Tongue (tissue), 2 donors: ENCODE results near the gene XAF1. TPM values are rescaled to one million over a fixed set of nuclear protein-coding genes. Genes with fewer than 3 reads are reported as not detected.
"Not testable (repeated sequence)": the region's sequence is repeated elsewhere in the genome, so short reads cannot be mapped to it uniquely, and the experiment has no call there.

Source experiments
- DNase-seq: peaks from one replicate; pipeline ENCODE4 v3.0.0-alpha.2; 2015
- total RNA-seq: library from RNA; depleted of rRNA; stranded (reverse); fragments of >200 nt; gene quantifications from one replicate; pipeline ENCODE4 v1.2.3, GENCODE V29; 2014

The XAF1 gene
- 19.7 TPM for total RNA-seq

- peak; percentile 57 for DNase-seq
Measured at GRCh38 chr17:6755731-6756184, at the start of gene XAF1. Gene XAF1, plus strand, starts transcription at chr17:6756046. Its CDS starts 33 bp downstream, at chr17:6756079.

- DNase-seq: no peak
Measured at GRCh38 chr17:6706499-6706898, 49.3 kb upstream of the XAF1 start.

DNA sequence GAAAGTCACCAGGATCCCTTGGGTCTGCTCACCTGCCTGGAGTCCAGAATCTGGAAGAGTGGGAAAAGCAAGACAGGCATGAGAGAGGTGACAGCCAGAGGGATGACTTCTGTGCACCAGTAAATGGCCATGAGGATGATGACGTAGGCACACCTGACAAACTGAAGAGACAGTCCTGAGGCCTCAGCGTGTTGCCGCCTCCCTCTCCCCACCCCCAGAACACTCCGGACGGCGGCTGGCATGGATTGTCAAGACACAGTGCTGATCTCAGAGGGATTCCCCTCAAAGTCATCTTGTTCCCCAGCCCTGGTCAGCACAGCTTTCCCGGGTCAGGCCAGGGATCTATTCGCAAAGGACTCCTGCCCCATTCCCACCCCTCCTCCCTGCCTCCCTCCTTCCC, 48.9 kb upstream of the XAF1 start:
- no peak for DNase-seq

DNA sequence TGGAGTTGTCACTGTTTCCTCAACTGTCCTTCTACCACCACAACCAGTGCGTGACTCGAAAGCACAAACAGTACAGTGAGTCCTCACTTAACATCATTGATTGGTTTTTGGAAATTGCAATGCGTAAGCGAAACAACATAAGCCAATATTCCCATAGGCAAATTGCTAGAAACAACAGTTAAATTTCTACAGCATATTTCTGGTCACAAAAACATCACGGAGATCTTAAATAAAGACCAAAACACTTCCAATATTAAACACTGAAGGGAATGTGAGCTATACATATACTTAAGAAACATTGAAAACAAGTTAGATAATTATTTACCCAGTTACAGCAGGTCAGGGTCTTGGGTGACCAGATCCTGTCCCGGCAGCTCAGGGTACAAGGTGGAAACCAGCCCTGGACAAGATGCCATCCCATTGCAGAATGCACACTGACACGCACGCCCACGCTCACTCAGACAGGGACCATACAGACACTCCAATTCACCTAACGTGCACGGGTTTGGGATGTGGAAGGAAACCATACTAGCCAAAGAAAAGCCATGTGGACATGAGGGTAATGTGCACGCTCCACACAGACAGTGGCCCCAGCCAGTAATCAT, 47.4 kb upstream of the XAF1 start:
- DNase-seq: no peak

GRCh38 chr17:6710317-6710716, 45.5 kb upstream of the XAF1 start:
- DNase-seq: no peak

DNA sequence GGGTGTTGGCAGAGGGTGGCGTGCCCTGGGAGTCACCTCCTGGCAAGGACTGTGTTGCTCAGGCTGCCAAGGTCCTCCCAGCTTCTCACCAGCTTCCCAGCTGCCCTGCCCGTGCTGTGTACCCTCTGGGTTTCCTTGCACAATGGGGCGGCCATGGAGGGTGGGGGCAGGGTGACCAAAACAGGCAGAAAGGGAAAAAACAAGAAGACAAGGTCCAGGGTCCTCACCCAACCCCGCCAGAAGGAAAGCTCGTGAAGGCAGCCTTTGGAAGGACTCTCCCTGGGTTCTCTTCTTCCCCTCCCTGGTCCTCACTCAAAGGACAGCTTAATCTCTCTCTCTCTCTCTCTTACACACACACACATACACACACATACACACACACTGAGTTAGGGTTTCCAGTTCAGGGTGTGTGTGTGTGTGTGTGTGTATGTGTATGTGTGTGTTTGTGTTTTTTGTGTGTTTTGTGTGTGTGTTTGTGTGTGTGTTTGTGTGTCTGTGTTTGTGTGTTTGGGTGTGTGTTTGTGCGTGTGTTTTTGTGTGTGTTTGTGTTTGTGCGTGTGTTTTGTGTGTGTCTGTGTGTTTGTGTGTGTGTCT, 44.7 kb upstream of the XAF1 start:
- DNase-seq: no peak

GRCh38 chr17:6711681-6712057, 44.2 kb upstream of the XAF1 start:
- DNase-seq: no peak

- DNase-seq: peak; percentile 25
Measured at GRCh38 chr17:6712058-6712853, 43.6 kb upstream of the XAF1 start.

DNA sequence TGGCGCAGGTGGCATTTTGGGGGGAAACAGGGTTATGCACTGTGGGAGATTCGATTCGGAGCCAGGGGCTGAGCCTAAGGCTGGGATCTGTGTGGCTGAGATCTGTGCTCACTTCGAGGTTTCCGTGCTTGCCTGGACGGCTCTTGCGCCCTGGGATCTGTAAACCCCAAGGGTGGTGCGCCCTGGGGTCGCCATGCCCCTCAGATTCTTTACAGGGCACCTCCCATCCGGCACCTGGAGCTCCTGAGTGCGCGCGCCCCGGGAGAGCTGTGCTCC, 43.1 kb upstream of the XAF1 start:
- DNase-seq: no peak

DNA sequence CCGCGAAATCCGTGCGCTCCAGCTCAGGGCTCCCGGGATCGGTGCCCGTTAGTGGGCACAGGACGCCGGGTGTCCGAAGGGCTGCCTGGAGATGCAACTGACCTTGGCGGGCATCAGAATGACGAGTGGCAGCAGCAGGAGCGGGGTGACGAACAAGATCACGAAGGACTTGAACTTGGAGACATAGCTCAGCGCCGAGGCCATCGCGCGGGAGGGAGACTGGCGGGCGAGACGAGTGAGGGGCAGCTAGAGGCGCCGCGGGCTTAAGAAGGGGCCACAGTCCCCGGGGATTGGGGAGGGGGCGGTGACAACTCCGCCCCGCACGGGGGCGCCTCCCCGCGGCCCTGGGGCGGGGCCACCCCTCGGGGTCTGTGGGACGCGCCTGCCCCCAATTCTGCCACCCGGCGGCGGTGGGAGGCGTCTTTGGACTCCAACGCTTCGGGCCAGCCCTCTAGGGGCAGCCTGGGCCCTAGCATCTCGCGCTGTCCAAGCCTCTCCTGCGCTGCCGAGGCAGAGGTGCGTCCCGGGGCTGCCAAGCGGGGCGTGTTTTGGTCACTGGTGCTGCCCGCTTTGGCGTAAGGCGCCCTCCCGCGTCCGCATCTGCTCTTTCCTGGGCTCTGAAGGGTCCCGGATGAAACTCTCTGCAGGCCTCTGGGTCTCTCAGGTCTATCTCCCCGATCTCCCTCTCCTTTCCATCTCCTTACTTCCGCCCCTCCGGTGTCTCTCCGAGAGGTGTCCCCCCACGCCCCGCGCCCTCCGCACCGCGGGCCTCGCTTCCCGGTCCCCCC, 42.5 kb upstream of the XAF1 start, which contains the start of gene SLC13A5:
Gene SLC13A5 (minus strand): TSS at position 240 of the 788 bp plus-strand sequence. CDS start 36 bp downstream, at position 204.
- DNase-seq: peak; percentile 20

- DNase-seq: no peak
Measured at GRCh38 chr17:6713918-6714271, 42.0 kb upstream of the XAF1 start.

GRCh38 chr17:6714315-6714874, 41.5 kb upstream of the XAF1 start:
- DNase-seq: no peak

GRCh38 chr17:6716736-6717135, 39.1 kb upstream of the XAF1 start:
- DNase-seq: no peak

GRCh38 chr17:6721744-6722143, 34.1 kb upstream of the XAF1 start:
- no peak for DNase-seq

- no peak for DNase-seq
Measured at GRCh38 chr17:6724009-6724408, 31.8 kb upstream of the XAF1 start.

GRCh38 chr17:6729531-6729930, 26.3 kb upstream of the XAF1 start:
- DNase-seq: no peak

DNA sequence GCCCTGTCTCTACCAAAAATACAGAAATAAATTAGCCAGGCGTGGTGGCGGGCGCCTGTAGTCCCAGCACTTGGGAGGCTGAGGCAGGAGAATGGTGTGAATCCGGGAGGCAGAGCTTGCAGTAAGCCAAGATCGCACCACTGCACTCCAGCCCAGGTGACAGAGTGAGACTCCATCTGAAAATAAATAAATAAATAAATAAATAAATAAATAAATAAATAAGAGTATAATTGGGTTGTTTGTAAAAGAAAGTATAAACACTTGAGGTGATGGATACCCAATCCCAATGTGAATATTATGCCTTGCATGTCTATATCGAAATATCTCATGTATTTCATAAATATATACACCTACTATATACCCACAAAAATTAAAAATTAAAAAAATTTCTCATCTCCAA, 9.2 kb upstream of the XAF1 start:
- not testable (repeated sequence) for DNase-seq

DNA sequence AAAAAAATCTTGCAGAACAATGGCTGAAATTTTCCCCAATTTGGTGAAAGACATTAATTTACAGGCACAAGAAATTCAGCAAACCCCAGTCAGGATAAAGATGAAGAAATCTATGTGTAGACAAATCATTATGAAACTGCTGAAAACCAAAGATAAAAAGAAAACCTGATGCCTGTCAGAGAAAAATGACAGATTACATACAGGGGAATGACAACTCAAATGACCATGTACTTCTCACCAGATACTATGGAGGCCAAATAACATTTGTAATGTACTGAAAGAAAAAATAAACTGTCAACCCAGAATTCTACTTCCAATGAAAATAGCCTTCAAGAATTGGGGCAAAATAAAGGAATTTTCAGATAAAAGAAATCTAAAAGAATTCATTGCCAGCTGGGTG, 7.2 kb upstream of the XAF1 start:
- no peak for DNase-seq

DNA sequence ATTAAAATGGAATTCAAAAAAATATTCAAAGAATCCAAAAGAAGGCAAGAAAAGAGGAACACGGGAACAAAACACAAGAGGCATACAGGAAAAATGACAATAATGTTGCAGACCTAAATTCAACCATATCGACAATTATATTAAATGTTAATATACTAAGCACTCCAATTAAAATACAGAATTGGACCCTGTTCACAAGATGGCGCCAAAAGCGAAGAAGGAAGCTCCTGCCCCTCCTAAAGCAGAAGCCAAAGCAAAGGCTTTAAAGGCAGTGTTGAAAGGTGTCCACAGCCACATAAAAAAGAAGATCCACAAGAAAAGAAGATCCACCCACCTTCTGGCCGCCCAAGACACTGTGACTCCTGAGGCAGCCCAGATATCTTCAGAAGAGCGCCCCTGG, 6.3 kb upstream of the XAF1 start:
- no peak for DNase-seq

- DNase-seq: peak; percentile 35
Measured at GRCh38 chr17:6752068-6752909, 3.6 kb upstream of the XAF1 start.

- DNase-seq: peak; percentile 20
Measured at GRCh38 chr17:6753006-6753445, 2.8 kb upstream of the XAF1 start.

DNA sequence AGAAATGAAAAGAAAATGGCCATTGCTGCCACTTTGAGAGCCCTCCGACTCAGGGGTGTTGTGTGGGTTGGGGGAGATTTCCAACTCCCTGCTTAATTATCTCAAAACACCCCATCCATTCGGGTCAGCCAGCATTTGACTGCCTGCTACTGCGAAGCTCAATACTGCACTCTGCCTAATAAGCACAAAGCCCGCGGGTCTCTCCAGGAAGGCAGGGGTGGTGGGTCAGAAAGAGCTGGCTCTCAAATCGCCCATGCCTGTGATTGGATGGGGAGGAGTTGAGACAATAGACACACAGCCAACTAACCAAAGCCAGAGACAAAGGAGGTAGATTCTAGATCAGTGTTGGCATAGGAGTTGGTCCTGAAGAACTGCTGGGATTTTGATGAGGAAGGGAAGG, 2.3 kb upstream of the XAF1 start:
- DNase-seq: no peak
